Activated naive CD4-positive, alpha-beta T cell treated with anti-CD3 and anti-CD28 coated beads, Interleukin-2, amount 10 ng/mL, durations not matched to agents 7 days and 5 days (primary cell): Measurements from ENCODE around the gene RPL19.
"Not testable (repeated sequence)": the region's sequence is repeated elsewhere in the genome, so short reads cannot be mapped to it uniquely, and the experiment has no call there.

Source experiments
- CTCF ChIA-PET: fragments of 350-600 bp; sonication (Branson Sonifier 250); formaldehyde crosslinking; loops from one replicate; lab custom pipeline; 2021; ENCODE audit warnings: antibody characterized with exemption; lab: Charles Lee
- DNase-seq: peaks from one replicate; pipeline ENCODE4 v3.0.0-alpha.2; 2020
- H3K27ac Mint-ChIP-seq: one replicate; pipeline ENCODE4 v1.8.0; 2021; ENCODE audit warnings: mild to moderate bottlenecking, moderate library complexity, mixed read lengths
- H3K27me3 Mint-ChIP-seq: one replicate; pipeline ENCODE4 v1.8.0; 2021; ENCODE audit warnings: mild to moderate bottlenecking, mixed read lengths
- H3K36me3 Mint-ChIP-seq: one replicate; pipeline ENCODE4 v1.8.0; 2021; ENCODE audit warnings: mixed read lengths
- H3K4me1 Mint-ChIP-seq: one replicate; pipeline ENCODE4 v1.8.0; 2021; ENCODE audit warnings: mixed read lengths
- H3K4me3 Mint-ChIP-seq: one replicate; pipeline ENCODE4 v1.8.0; 2021; ENCODE audit warnings: mild to moderate bottlenecking, moderate library complexity, mixed read lengths
- H3K9me3 Mint-ChIP-seq: one replicate; pipeline ENCODE4 v1.8.0; 2021; ENCODE audit warnings: mixed read lengths

The RPL19 gene

GRCh38 chr17:39239640-39240314, 39.7 kb downstream of the RPL19 start:
- Mint-ChIP-seq H3K27me3 (peaks cover 39% of the 10 kb centered on the region), H3K27ac (no peak overlapping the region), H3K4me3 (no peak overlapping the region), H3K4me1 (peaks cover 33% of the 10 kb centered on the region), H3K9me3 (no peaks in the 10 kb centered on the region), H3K36me3 (no peaks in the 10 kb centered on the region)
- CTCF ChIA-PET = interaction anchor here (1.4 to 8.8 kb wide), 5 partner anchors 9 to 74 kb away, joined by 4 to 162 read pairs (median 5); partner anchors contain the start of gene ARL5C
- peak; percentile 82 for DNase-seq

- peaks cover 34% of the 10 kb centered on the region for H3K4me1 Mint-ChIP-seq
- CTCF ChIA-PET = interaction anchor here (1.2 to 8.8 kb wide), 2 partner anchors 35 to 41 kb away, joined by 3 to 162 read pairs; partner anchors contain the start of gene RPL19
Observed at GRCh38 chr17:39240631-39241030, 40.5 kb downstream of the RPL19 start.

GRCh38 chr17:39243155-39243554, 43.1 kb downstream of the RPL19 start:
- H3K4me1 Mint-ChIP-seq = peaks cover 30% of the 10 kb centered on the region
- peaks cover 27% of the 10 kb centered on the region for H3K27me3 Mint-ChIP-seq
- H3K4me3 Mint-ChIP-seq = no peak overlapping the region
- DNase-seq = no peak
- H3K36me3 Mint-ChIP-seq = no peaks in the 10 kb centered on the region
- H3K9me3 Mint-ChIP-seq = no peaks in the 10 kb centered on the region
- CTCF ChIA-PET = interaction anchor here (1.8 to 8.8 kb wide), 2 partner anchors 17 to 37 kb away, joined by 3 to 162 read pairs; partner anchors contain the start of gene STAC2
- no peak overlapping the region for H3K27ac Mint-ChIP-seq

More at GRCh38 chr17:39240631-39241030, 40.5 kb downstream of the RPL19 start:
- H3K36me3 Mint-ChIP-seq = no peaks in the 10 kb centered on the region
- H3K9me3 Mint-ChIP-seq = no peaks in the 10 kb centered on the region
- no peak overlapping the region for H3K4me3 Mint-ChIP-seq
- no peak for DNase-seq
- peaks cover 39% of the 10 kb centered on the region for H3K27me3 Mint-ChIP-seq
- no peak overlapping the region for H3K27ac Mint-ChIP-seq

GRCh38 chr17:39244016-39244599, 44.0 kb downstream of the RPL19 start:
- CTCF ChIA-PET = interaction anchor here (0.5 to 3.5 kb wide), 22 partner anchors 8 to 321 kb away, joined by 3 to 81 read pairs (median 4); partner anchors contain the start of genes LASP1NB, RPL19 and STAC2
- DNase-seq = no peak
- no peaks in the 10 kb centered on the region for H3K36me3 Mint-ChIP-seq
- peaks cover 22% of the 10 kb centered on the region for H3K27me3 Mint-ChIP-seq
- H3K4me3 Mint-ChIP-seq = no peak overlapping the region
- peaks cover 22% of the 10 kb centered on the region for H3K4me1 Mint-ChIP-seq
- no peak overlapping the region for H3K27ac Mint-ChIP-seq
- no peaks in the 10 kb centered on the region for H3K9me3 Mint-ChIP-seq

GRCh38 chr17:39244600-39245570, 44.8 kb downstream of the RPL19 start:
- Mint-ChIP-seq H3K27ac (peak overlapping the region; percentile 46), H3K9me3 (no peaks in the 10 kb centered on the region), H3K36me3 (no peaks in the 10 kb centered on the region), H3K27me3 (peaks cover 17% of the 10 kb centered on the region), H3K4me1 (peaks cover 14% of the 10 kb centered on the region), H3K4me3 (no peak overlapping the region)
- CTCF ChIA-PET = interaction anchor here (0.5 to 3.5 kb wide), 23 partner anchors 9 to 321 kb away, joined by 3 to 81 read pairs (median 4); partner anchors contain the start of genes LASP1NB, RPL19 and STAC2
- peak; percentile 92 for DNase-seq

- peaks cover 13% of the 10 kb centered on the region for H3K4me1 Mint-ChIP-seq
- no peaks in the 10 kb centered on the region for H3K9me3 Mint-ChIP-seq
- no peaks in the 10 kb centered on the region for H3K36me3 Mint-ChIP-seq
- CTCF ChIA-PET = interaction anchor here (0.7 to 3.5 kb wide), 5 partner anchors 10 to 571 kb away, joined by 3 to 81 read pairs (median 16); no protein-coding TSS in a partner anchor
- no peak overlapping the region for H3K27ac Mint-ChIP-seq
- peaks cover 14% of the 10 kb centered on the region for H3K27me3 Mint-ChIP-seq
- no peak overlapping the region for H3K4me3 Mint-ChIP-seq
- no peak for DNase-seq
Observed at GRCh38 chr17:39246274-39246673, 46.2 kb downstream of the RPL19 start.

GRCh38 chr17:39250076-39250475, 50.0 kb downstream of the RPL19 start:
- not testable (repeated sequence) for DNase-seq, H3K4me3 Mint-ChIP-seq, H3K36me3 Mint-ChIP-seq, H3K27ac Mint-ChIP-seq, H3K9me3 Mint-ChIP-seq, H3K4me1 Mint-ChIP-seq, H3K27me3 Mint-ChIP-seq
- CTCF ChIA-PET = interaction anchor here (0.8 to 3.4 kb wide), 3 partner anchors 11 to 44 kb away, joined by 3 to 23 read pairs (median 3); no protein-coding TSS in a partner anchor

- H3K9me3 Mint-ChIP-seq = no peaks in the 10 kb centered on the region
- H3K4me3 Mint-ChIP-seq = no peak overlapping the region
- no peak for DNase-seq
- H3K27ac Mint-ChIP-seq = no peak overlapping the region
- peaks cover 1% of the 10 kb centered on the region for H3K36me3 Mint-ChIP-seq
- CTCF ChIA-PET = interaction anchor here (0.7 to 1.6 kb wide), 3 partner anchors 20 to 242 kb away, joined by 4 to 5 read pairs (median 4); no protein-coding TSS in a partner anchor
- no peaks in the 10 kb centered on the region for H3K27me3 Mint-ChIP-seq
- no peaks in the 10 kb centered on the region for H3K4me1 Mint-ChIP-seq
Observed at GRCh38 chr17:39251997-39252396, 51.9 kb downstream of the RPL19 start.

- Mint-ChIP-seq H3K27me3 (no peaks in the 10 kb centered on the region), H3K4me3 (no peak overlapping the region), H3K27ac (no peak overlapping the region), H3K9me3 (no peaks in the 10 kb centered on the region), H3K36me3 (peaks cover 7% of the 10 kb centered on the region), H3K4me1 (no peaks in the 10 kb centered on the region)
- CTCF ChIA-PET = interaction anchor here (0.7 to 2.1 kb wide), 4 partner anchors 8 to 243 kb away, joined by 4 to 8 read pairs (median 4); no protein-coding TSS in a partner anchor
- DNase-seq = no peak
Observed at GRCh38 chr17:39252788-39253460, 52.8 kb downstream of the RPL19 start.
